Measurements from ENCODE around the gene SLFNL1. TPM values are rescaled to one million over a fixed set of nuclear protein-coding genes. Genes with fewer than 3 reads are reported as not detected.

Gene SLFNL1
- total RNA-seq, 1 experiment from 2014 or later: 0.18 TPM

GRCh38 chr1:40984066-40984465 is 37.5 kb downstream of the SLFNL1 start:
- no peak overlapping the region for H3K4me3 ChIP-seq (ENCODE audit: low read depth, low read length)
- H3K4me1 Mint-ChIP-seq (ENCODE audit: low read depth, unreplicated experiment): peaks cover 24% of the 10 kb centered on the region
- H3K27me3 Mint-ChIP-seq (ENCODE audit: insufficient read depth, unreplicated experiment): no peaks in the 10 kb centered on the region
- ChIA-PET CTCF (no interaction called here), POLR2A (no interaction called here)
- intact Hi-C loops (cut with micrococcal nuclease; ENCODE audit: unreplicated experiment): no loop called here
- no peak overlapping the region for H3K27ac Mint-ChIP-seq (ENCODE audit: unreplicated experiment)
- H3K36me3 Mint-ChIP-seq (ENCODE audit: insufficient read depth, unreplicated experiment): peaks cover 69% of the 10 kb centered on the region
- no peak for DNase-seq
- no TSS peak for BruUV-seq (replicated peaks)
- peaks cover 55% of the 10 kb centered on the region for H3K4me1 ChIP-seq
- H3K9me3 Mint-ChIP-seq (ENCODE audit: unreplicated experiment): no peaks in the 10 kb centered on the region
- H3K27me3 ChIP-seq (replicated peaks; ENCODE audit: control insufficient read depth, insufficient read depth, low read length): no peaks in the 10 kb centered on the region
- no peak overlapping the region for H3K4me3 Mint-ChIP-seq (ENCODE audit: unreplicated experiment)
- H3K9me3 ChIP-seq: no peaks in the 10 kb centered on the region
- TF ChIP-seq CTCF (IDR thresholded peaks at IDR 0.05; ENCODE audit: insufficient read depth in 1 of 2, low read depth in 1 of 2, low read length in 1 of 2, severe bottlenecking in 1 of 2, unreplicated experiment in 1 of 2): no peak
- H3K36me3 ChIP-seq (ENCODE audit: control insufficient read depth, insufficient read depth, low read length): no peaks in the 10 kb centered on the region; the same call in 1 of the 2 replicates

- H3K4me1 ChIP-seq: peaks cover 59% of the 10 kb centered on the region
- no peak overlapping the region for H3K4me3 Mint-ChIP-seq (ENCODE audit: unreplicated experiment)
- no peak overlapping the region for H3K27ac Mint-ChIP-seq (ENCODE audit: unreplicated experiment)
- no peak overlapping the region for H3K4me3 ChIP-seq (ENCODE audit: low read depth, low read length)
- DNase-seq: no peak
- no peaks in the 10 kb centered on the region for H3K9me3 ChIP-seq
- TF ChIP-seq CTCF (IDR thresholded peaks at IDR 0.05; ENCODE audit: insufficient read depth in 1 of 2, low read depth in 1 of 2, low read length in 1 of 2, severe bottlenecking in 1 of 2, unreplicated experiment in 1 of 2): no peak
- H3K4me1 Mint-ChIP-seq (ENCODE audit: low read depth, unreplicated experiment): peaks cover 24% of the 10 kb centered on the region
- H3K36me3 ChIP-seq (ENCODE audit: control insufficient read depth, insufficient read depth, low read length): no peaks in the 10 kb centered on the region
- H3K9me3 Mint-ChIP-seq (ENCODE audit: unreplicated experiment): no peaks in the 10 kb centered on the region
- H3K36me3 Mint-ChIP-seq (ENCODE audit: insufficient read depth, unreplicated experiment): peaks cover 61% of the 10 kb centered on the region
- no peaks in the 10 kb centered on the region for H3K27me3 Mint-ChIP-seq (ENCODE audit: insufficient read depth, unreplicated experiment)
- intact Hi-C loops (cut with micrococcal nuclease; ENCODE audit: unreplicated experiment): no loop called here
- no TSS peak for BruUV-seq (replicated peaks)
- H3K27me3 ChIP-seq (replicated peaks; ENCODE audit: control insufficient read depth, insufficient read depth, low read length): no peaks in the 10 kb centered on the region
- CTCF ChIA-PET: no interaction called here
- POLR2A ChIA-PET: no interaction called here
These were observed 38.2 kb downstream of the SLFNL1 start for GRCh38 chr1:40983286-40983685.

- no peak for DNase-seq
- H3K27me3 Mint-ChIP-seq (ENCODE audit: insufficient read depth, unreplicated experiment): no peaks in the 10 kb centered on the region
- no TSS peak for BruUV-seq (replicated peaks)
- peaks cover 56% of the 10 kb centered on the region for H3K36me3 Mint-ChIP-seq (ENCODE audit: insufficient read depth, unreplicated experiment)
- H3K4me1 Mint-ChIP-seq (ENCODE audit: low read depth, unreplicated experiment): peaks cover 24% of the 10 kb centered on the region
- H3K36me3 ChIP-seq (ENCODE audit: control insufficient read depth, insufficient read depth, low read length): no peaks in the 10 kb centered on the region
- H3K9me3 Mint-ChIP-seq (ENCODE audit: unreplicated experiment): no peaks in the 10 kb centered on the region
- no peaks in the 10 kb centered on the region for H3K27me3 ChIP-seq (replicated peaks; ENCODE audit: control insufficient read depth, insufficient read depth, low read length)
- H3K4me3 ChIP-seq (ENCODE audit: low read depth, low read length): no peak overlapping the region
- ChIA-PET CTCF (no interaction called here), POLR2A (no interaction called here)
- H3K9me3 ChIP-seq: no peaks in the 10 kb centered on the region
- no peak for TF ChIP-seq CTCF (IDR thresholded peaks at IDR 0.05; ENCODE audit: insufficient read depth in 1 of 2, low read depth in 1 of 2, low read length in 1 of 2, severe bottlenecking in 1 of 2, unreplicated experiment in 1 of 2)
- intact Hi-C loops (cut with micrococcal nuclease; ENCODE audit: unreplicated experiment): no loop called here
- H3K4me3 Mint-ChIP-seq (ENCODE audit: unreplicated experiment): no peak overlapping the region
- H3K4me1 ChIP-seq: peaks cover 62% of the 10 kb centered on the region
- no peak overlapping the region for H3K27ac Mint-ChIP-seq (ENCODE audit: unreplicated experiment)
These were observed 38.8 kb downstream of the SLFNL1 start for GRCh38 chr1:40982721-40983120.

All from Caco-2 (cell line).